Pancreas (tissue), 10 donors: ENCODE results near the gene SETDB1. TPM values are rescaled to one million over a fixed set of nuclear protein-coding genes. Genes with fewer than 3 reads are reported as not detected.
A peak's percentile ranks its signal among the peaks of the same experiment; 100 is the strongest.

Experiments used
- ATAC-seq, 4 donors: fragments of 200-7000 bp; cut with Tn5 transposase; one replicate each; pipeline versions ENCODE4 v1.8.0 to v1.9.1; 2020; ENCODE audit warnings: mild to moderate bottlenecking in 4 of 4, moderate library complexity in 4 of 4
- DNase-seq, 6 donors: peaks; one replicate each; pipeline ENCODE4 v3.0.0-alpha.2; 2020
- FAIRE-seq: peaks from 2 replicates; lab custom pipeline; 2012; peaks lifted over from hg19 to GRCh38; lab: Jason Lieb, UNC
- H3K27ac ChIP-seq, 4 donors: fragments of 200-600 bp; sonication (generic); 1 replicate in 3 of 4; 2 replicates in 1 of 4; pipeline versions ENCODE4 v1.5.0 to v1.8.0; 2020
- H3K27me3 ChIP-seq, 4 donors: fragments of 200-600 bp; one replicate each; pipeline ENCODE4 v1.8.0; 2021
- H3K36me3 ChIP-seq, 3 donors: fragments of 200-600 bp; sonication (generic) in 1 of 3; one replicate each; pipeline versions ENCODE4 v1.5.0 to v1.8.0; 2020 to 2021
- H3K4me1 ChIP-seq, 3 donors: fragments of 200-600 bp; one replicate each; pipeline ENCODE4 v1.8.0; 2021
- H3K4me3 ChIP-seq, 4 donors: fragments of 200-600 bp; sonication (generic) in 2 of 4; one replicate each; pipeline versions ENCODE4 v1.5.0 to v1.8.0; 2020 to 2021
- H3K9me3 ChIP-seq, 4 donors: fragments of 200-600 bp; one replicate each; pipeline ENCODE4 v1.8.0; 2021
- WGBS, 2 donors: extraction: QIAGEN DNeasy Blood & Tissue Kit; methylation state at CpG; one replicate each; pipeline ENCODE4 v1.1.7; 2013; 5-methylcytosine and 5-hydroxymethylcytosine counted together
- intact Hi-C, 3 donors: fragments of 100-400 bp; cut with DNase I; formaldehyde crosslinking; loops; one replicate each; pipeline versions ENCODE4 v1.11.1 to v1.14.2; 2022
- polyA plus RNA-seq, 2 donors: library from polyadenylated mRNA; stranded (reverse); fragments of 200-250 nt; gene quantifications; one replicate each; pipeline ENCODE4 v1.2.3, GENCODE V29; 2013
- total RNA-seq, 6 donors: library from RNA; stranded (reverse); fragmentation: NEBNext Ultra II Directional in 4 of 6; extraction: Animal tissue kit (Norgen Biotek cat#: 25700) in 4 of 6; gene quantifications; one replicate each; pipeline versions ENCODE4 v1.2.1 to v1.2.4, GENCODE V29; 2021 to 2023
- TF ChIP-seq, protein P1 (sequence below), 4 donors: fragments of 200-600 bp; sonication (generic) in 3 of 4; IDR thresholded peaks; one replicate each; pipeline versions ENCODE4 v1.5.0 to v1.8.0; 2021; ENCODE audit warnings: antibody characterized with exemption in 4 of 4
- donor health status: healthy with polysubstance abuse.
- donor health status: DM: no; HTN: no; CAD: no; lungs with moderate emphysema.
- donor health status: DM: no; HTN: no; CAD: no.
- donor health status: control.
- donor health status: control.
- donor health status: Bipolar disorder and iron deficiency.
- donor health status: DM: yes; HTN: yes; CAD: no.
- donor health status: DM: no; HTN: no; CAD: no.
- donor health status: DM: no; HTN: no; CAD: no.
- donor health status: DM: yes; HTN: yes; CAD: no.

Gene SETDB1
- total and polyA plus RNA-seq, 8 donors: 15.2 to 25.5 (median 20.9) TPM

DNA sequence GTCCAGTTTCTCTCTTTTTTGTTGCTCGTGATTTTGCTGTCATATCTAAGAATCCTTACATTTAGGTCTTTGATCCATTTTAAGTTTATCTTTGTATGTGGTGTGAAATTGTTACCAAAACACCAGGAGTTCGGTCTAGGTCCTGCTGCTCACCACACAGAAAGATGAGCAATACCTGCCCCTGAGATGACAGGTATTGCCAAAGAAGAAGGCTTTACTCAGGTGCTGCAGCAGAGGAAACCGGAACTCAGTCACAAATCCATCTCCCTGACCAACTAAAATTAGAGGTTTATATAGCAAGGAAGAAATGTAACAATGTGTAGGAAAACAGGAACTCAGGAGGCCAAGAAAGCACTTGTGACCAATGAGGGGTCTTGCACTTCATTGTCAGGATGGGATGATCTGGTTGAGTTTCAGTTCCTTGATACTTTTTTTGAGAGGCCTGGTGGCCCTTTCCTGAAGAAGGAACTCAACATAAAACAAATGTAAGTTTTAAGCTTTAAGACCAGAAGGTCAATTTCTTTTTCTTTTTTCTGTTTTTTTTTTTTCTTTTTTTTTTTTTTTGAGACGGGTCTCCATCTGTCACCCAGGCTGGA is 16.5 kb upstream of the SETDB1 start:
- H3K27ac ChIP-seq: no peak overlapping the region
- 91 to 93% methylated on average over 3 to 4 of the region's 4 CpGs for WGBS, 2 donors
- no peak for DNase-seq
- no peaks in the 10 kb centered on the region for H3K36me3 ChIP-seq
- no peaks in the 10 kb centered on the region for H3K27me3 ChIP-seq
- TF ChIP-seq, protein P1, sequence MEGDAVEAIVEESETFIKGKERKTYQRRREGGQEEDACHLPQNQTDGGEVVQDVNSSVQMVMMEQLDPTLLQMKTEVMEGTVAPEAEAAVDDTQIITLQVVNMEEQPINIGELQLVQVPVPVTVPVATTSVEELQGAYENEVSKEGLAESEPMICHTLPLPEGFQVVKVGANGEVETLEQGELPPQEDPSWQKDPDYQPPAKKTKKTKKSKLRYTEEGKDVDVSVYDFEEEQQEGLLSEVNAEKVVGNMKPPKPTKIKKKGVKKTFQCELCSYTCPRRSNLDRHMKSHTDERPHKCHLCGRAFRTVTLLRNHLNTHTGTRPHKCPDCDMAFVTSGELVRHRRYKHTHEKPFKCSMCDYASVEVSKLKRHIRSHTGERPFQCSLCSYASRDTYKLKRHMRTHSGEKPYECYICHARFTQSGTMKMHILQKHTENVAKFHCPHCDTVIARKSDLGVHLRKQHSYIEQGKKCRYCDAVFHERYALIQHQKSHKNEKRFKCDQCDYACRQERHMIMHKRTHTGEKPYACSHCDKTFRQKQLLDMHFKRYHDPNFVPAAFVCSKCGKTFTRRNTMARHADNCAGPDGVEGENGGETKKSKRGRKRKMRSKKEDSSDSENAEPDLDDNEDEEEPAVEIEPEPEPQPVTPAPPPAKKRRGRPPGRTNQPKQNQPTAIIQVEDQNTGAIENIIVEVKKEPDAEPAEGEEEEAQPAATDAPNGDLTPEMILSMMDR (IDR thresholded peaks at IDR 0.05): no peak
- no peak for FAIRE-seq
- no peaks in the 10 kb centered on the region for H3K9me3 ChIP-seq
- no peak for ATAC-seq
- intact Hi-C loops: no loop called here
- H3K4me1 ChIP-seq: no peaks in the 10 kb centered on the region
- H3K4me3 ChIP-seq: no peak overlapping the region

DNA sequence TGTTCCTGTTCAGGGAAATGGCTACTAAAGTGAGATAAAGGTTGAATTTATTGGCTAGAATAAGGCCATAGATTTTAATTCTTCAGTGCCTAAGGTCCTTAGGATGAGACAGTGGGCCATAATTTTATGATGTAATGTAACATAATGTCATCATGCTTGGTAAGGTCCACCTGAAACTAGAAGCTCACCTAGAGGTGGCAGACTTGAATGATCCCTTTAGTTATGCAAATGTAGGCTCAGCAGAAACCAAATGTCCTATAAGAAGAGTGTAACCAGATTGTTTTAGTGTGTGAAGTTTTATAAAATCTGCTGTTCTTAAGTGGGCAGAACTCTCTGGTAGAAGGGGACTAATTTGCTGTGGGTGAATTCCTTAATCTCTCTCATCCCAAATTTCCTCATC is 13.5 kb upstream of the SETDB1 start:
- no peak for ATAC-seq
- H3K9me3 ChIP-seq: no peaks in the 10 kb centered on the region
- intact Hi-C loops: no loop called here

DNA sequence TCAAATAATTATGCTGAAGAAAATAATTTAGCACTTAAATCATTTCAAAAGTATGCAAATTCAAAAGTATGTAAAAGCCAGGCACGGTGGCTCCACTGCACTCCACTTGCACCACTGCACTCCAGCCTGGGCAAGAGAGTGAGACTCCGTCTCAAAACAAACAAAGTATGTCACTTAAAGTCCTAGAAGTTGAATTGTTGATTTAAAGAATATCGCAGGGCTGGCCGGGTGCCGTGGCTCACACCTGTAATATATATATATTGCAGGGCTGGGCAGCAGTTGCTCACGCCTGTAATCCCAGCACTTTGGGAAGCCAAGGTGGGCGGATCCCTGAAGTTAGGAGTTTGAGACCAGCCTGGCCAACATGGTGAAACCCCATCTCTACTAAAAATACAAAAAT is 8.8 kb upstream of the SETDB1 start:
- Histone ChIP-seq H3K27ac (no peak overlapping the region), H3K4me3 (no peak overlapping the region), H3K4me1 (no peaks in the 10 kb centered on the region), H3K9me3 (no peaks in the 10 kb centered on the region), H3K27me3 (no peaks in the 10 kb centered on the region), H3K36me3 (no peaks in the 10 kb centered on the region)
- no peak for FAIRE-seq
- intact Hi-C loops: no loop called here
- TF ChIP-seq, protein P1 (IDR thresholded peaks at IDR 0.05): no peak
- 58 to 67% methylated on average over 7 of the region's 7 CpGs for WGBS, 2 donors
- ATAC-seq: no peak
- DNase-seq: no peak

More for the DNA sequence above, 13.5 kb upstream of the SETDB1 start:
- Histone ChIP-seq H3K4me3 (no peak overlapping the region), H3K27me3 (no peaks in the 10 kb centered on the region), H3K4me1 (no peaks in the 10 kb centered on the region), H3K36me3 (no peaks in the 10 kb centered on the region), H3K27ac (no peak overlapping the region)
- TF ChIP-seq, protein P1 (IDR thresholded peaks at IDR 0.05): no peak
- FAIRE-seq (no peak), DNase-seq (no peak)

GRCh38 chr1:150922519-150922975 is 3.6 kb upstream of the SETDB1 start:
- DNase-seq (peak in 4 of 6 donors; percentile 53 to 70 (median 62)), ATAC-seq (peak in 3 of 4 donors; percentile 49 to 59 (median 54)), FAIRE-seq (peak; percentile 41)
- TF ChIP-seq, protein P1 (IDR thresholded peaks at IDR 0.05): peak; percentile 44 to 71 (median 60)
- H3K9me3 ChIP-seq: no peaks in the 10 kb centered on the region
- H3K27ac ChIP-seq: no peak overlapping the region
- 46% methylated on average over 2 of the region's 2 CpGs for WGBS, 2 donors
- H3K4me3 ChIP-seq: no peak overlapping the region
- no peaks in the 10 kb centered on the region for H3K36me3 ChIP-seq
- intact Hi-C loops: no loop called here
- no peaks in the 10 kb centered on the region for H3K27me3 ChIP-seq
- H3K4me1 ChIP-seq: peaks cover 0 to 7% (median 0%) of the 10 kb centered on the region in 3 donors

GRCh38 chr1:150925080-150925479 is 1.1 kb upstream of the SETDB1 start:
- TF ChIP-seq, protein P1 (IDR thresholded peaks at IDR 0.05): no peak
- peaks cover 0 to 11% (median 0%) of the 10 kb centered on the region in 3 donors for H3K36me3 ChIP-seq
- ATAC-seq (no peak), FAIRE-seq (no peak), DNase-seq (peak in 1 of 6 donors; percentile 26)
- intact Hi-C loops: no loop called here
- peaks cover 0 to 7% (median 0%) of the 10 kb centered on the region in 3 donors for H3K4me1 ChIP-seq
- peak overlapping the region in 2 of 4 donors; percentile 33 to 59 for H3K4me3 ChIP-seq
- 66 to 74% methylated on average over 23 of the region's 23 CpGs for WGBS, 2 donors
- no peaks in the 10 kb centered on the region for H3K27me3 ChIP-seq
- peak overlapping the region in 1 of 4 donors; percentile 79 for H3K27ac ChIP-seq
- no peaks in the 10 kb centered on the region for H3K9me3 ChIP-seq
